ENCODE results near the gene TCF12. TPM values are rescaled to one million over a fixed set of nuclear protein-coding genes. Genes with fewer than 3 reads are reported as not detected.

TCF12 gene
- polyA plus RNA-seq, 1 experiment: 447 TPM

GRCh38 chr15:57234156-57234555, 315.7 kb downstream of the TCF12 start:
- H3K4me3 ChIP-seq (ENCODE audit: low read depth, low read length): no peak overlapping the region
- H3K27me3 ChIP-seq (ENCODE audit: control insufficient read depth, insufficient read depth, low read length): no peaks in the 10 kb centered on the region
- CTCF ChIA-PET: no interaction called here
- POLR2A ChIA-PET: no interaction called here
- H3K9me3 ChIP-seq (ENCODE audit: control insufficient read depth, insufficient read depth, low read length): no peaks in the 10 kb centered on the region
- no peak for DNase-seq (ENCODE audit: low read depth, low spot score)
- no peak for TF ChIP-seq CTCF (IDR thresholded peaks at IDR 0.05; ENCODE audit: low read depth, low read length)
- H3K27ac ChIP-seq (ENCODE audit: low read depth, low read length): no peak overlapping the region

GRCh38 chr15:57235186-57235585, 316.7 kb downstream of the TCF12 start:
- TF ChIP-seq CTCF (IDR thresholded peaks at IDR 0.05; ENCODE audit: low read depth, low read length): no peak
- no peak overlapping the region for H3K27ac ChIP-seq (ENCODE audit: low read depth, low read length)
- ChIA-PET CTCF (interaction anchor here (0.7 kb wide), 1 partner anchor 307 kb away, joined by 3 read pairs; no protein-coding TSS in a partner anchor), POLR2A (interaction anchor here (0.7 to 1.5 kb wide), 2 partner anchors 10 to 1681 kb away, joined by 3 to 4 read pairs; no protein-coding TSS in a partner anchor)
- no peaks in the 10 kb centered on the region for H3K9me3 ChIP-seq (ENCODE audit: control insufficient read depth, insufficient read depth, low read length)
- H3K4me3 ChIP-seq (ENCODE audit: low read depth, low read length): no peak overlapping the region
- no peaks in the 10 kb centered on the region for H3K27me3 ChIP-seq (ENCODE audit: control insufficient read depth, insufficient read depth, low read length)
- no peak for DNase-seq (ENCODE audit: low read depth, low spot score)

- no peaks in the 10 kb centered on the region for H3K27me3 ChIP-seq (ENCODE audit: control insufficient read depth, insufficient read depth, low read length)
- ChIA-PET POLR2A (interaction anchor here (1.5 kb wide), 1 partner anchor 9 kb away, joined by 4 read pairs; no protein-coding TSS in a partner anchor), CTCF (no interaction called here)
- H3K27ac ChIP-seq (ENCODE audit: low read depth, low read length): no peak overlapping the region
- no peaks in the 10 kb centered on the region for H3K9me3 ChIP-seq (ENCODE audit: control insufficient read depth, insufficient read depth, low read length)
- TF ChIP-seq CTCF (IDR thresholded peaks at IDR 0.05; ENCODE audit: low read depth, low read length): no peak
- no peak overlapping the region for H3K4me3 ChIP-seq (ENCODE audit: low read depth, low read length)
- DNase-seq (ENCODE audit: low read depth, low spot score): peak; percentile 70
Observed at GRCh38 chr15:57235873-57236272, 317.4 kb downstream of the TCF12 start.

GRCh38 chr15:57236561-57237300, 318.3 kb downstream of the TCF12 start:
- no peak overlapping the region for H3K27ac ChIP-seq (ENCODE audit: low read depth, low read length)
- DNase-seq (ENCODE audit: low read depth, low spot score): no peak
- TF ChIP-seq CTCF (IDR thresholded peaks at IDR 0.05; ENCODE audit: low read depth, low read length): no peak
- H3K4me3 ChIP-seq (ENCODE audit: low read depth, low read length): no peak overlapping the region
- ChIA-PET CTCF (no interaction called here), POLR2A (no interaction called here)
- H3K9me3 ChIP-seq (ENCODE audit: control insufficient read depth, insufficient read depth, low read length): no peaks in the 10 kb centered on the region
- H3K27me3 ChIP-seq (ENCODE audit: control insufficient read depth, insufficient read depth, low read length): no peaks in the 10 kb centered on the region

- no peak for DNase-seq (ENCODE audit: low read depth, low spot score)
- CTCF ChIA-PET: no interaction called here
- Histone ChIP-seq H3K27me3 (ENCODE audit: control insufficient read depth, insufficient read depth, low read length) (no peaks in the 10 kb centered on the region), H3K27ac (ENCODE audit: low read depth, low read length) (no peak overlapping the region), H3K9me3 (ENCODE audit: control insufficient read depth, insufficient read depth, low read length) (no peaks in the 10 kb centered on the region), H3K4me3 (ENCODE audit: low read depth, low read length) (no peak overlapping the region)
- no peak for TF ChIP-seq CTCF (IDR thresholded peaks at IDR 0.05; ENCODE audit: low read depth, low read length)
- POLR2A ChIA-PET: no interaction called here
Observed at GRCh38 chr15:57237301-57237642, 318.8 kb downstream of the TCF12 start.

Data from AG04450 (cell line).